Thoracic aorta (tissue), 2 donors: ENCODE data around the gene CCDC183. TPM values are rescaled to one million over a fixed set of nuclear protein-coding genes. Genes with fewer than 3 reads are reported as not detected.
"Not testable (repeated sequence)": the region's sequence is repeated elsewhere in the genome, so short reads cannot be mapped to it uniquely, and the experiment has no call there.

ENCODE experiments used
- ATAC-seq: fragments of 150-250 bp; one replicate; pipeline ENCODE4 v1.8.0; 2017; ENCODE audit warnings: low read depth; ENCODE audit not compliant: insufficient number of reproducible peaks, low FRiP score
- DNase-seq: peaks from one replicate; pipeline ENCODE4 v3.0.0-alpha.2; 2020; ENCODE audit warnings: low spot score
- H3K27ac ChIP-seq, 2 donors: fragments of 200-600 bp; sonication (generic); 1 replicate in 1 of 2; 2 replicates in 1 of 2; pipeline ENCODE4 v1.5.1; 2016; ENCODE audit warnings: mild to moderate bottlenecking in 2 of 2, moderate library complexity in 2 of 2
- H3K27me3 ChIP-seq: fragments of 200-600 bp; sonication (generic); replicated peaks from 2 replicates; pipeline ENCODE4 v1.6.0; 2016; ENCODE audit warnings: mild to moderate bottlenecking; ENCODE audit not compliant: insufficient read depth
- H3K36me3 ChIP-seq: fragments of 200-600 bp; sonication (generic); one replicate; pipeline ENCODE4 v1.5.1; 2016
- H3K4me1 ChIP-seq, 2 donors: fragments of 200-600 bp; sonication (generic); 1 replicate in 1 of 2; 2 replicates in 1 of 2; pipeline versions ENCODE4 v1.5.1 to v1.6.0; 2016; ENCODE audit warnings: low read depth in 2 of 2, mild to moderate bottlenecking in 1 of 2; ENCODE audit not compliant: control insufficient read depth in 1 of 2
- H3K4me3 ChIP-seq: fragments of 200-600 bp; sonication (generic); 2 replicates; pipeline ENCODE4 v1.5.1; 2016; ENCODE audit warnings: mild to moderate bottlenecking
- H3K9me3 ChIP-seq: fragments of 200-600 bp; sonication (generic); 2 replicates; pipeline ENCODE4 v1.5.1; 2016
- CTCF ChIP-seq: fragments of 200-600 bp; sonication (generic); IDR thresholded peaks from one replicate; pipeline ENCODE4 v1.5.1; 2019; ENCODE audit warnings: antibody characterized with exemption
- total RNA-seq, 2 donors: library from RNA; depleted of rRNA; stranded (reverse); fragments of >200 nt; gene quantifications; one replicate each; pipeline versions ENCODE4 v1.1.0 to v1.2.3, GENCODE V29; 2016

The CCDC183 gene
- total RNA-seq, 2 donors from 2014 or later, result 0.68 to 0.71 TPM

GRCh38 chr9:136777359-136777758 lies 18.8 kb upstream of the CCDC183 start:
- ATAC-seq, result no peak

GRCh38 chr9:136779808-136780207 lies 16.3 kb upstream of the CCDC183 start:
- no peaks in the 10 kb centered on the region for H3K36me3 ChIP-seq
- no peak for ATAC-seq

More at GRCh38 chr9:136777359-136777758, 18.8 kb upstream of the CCDC183 start:
- no peak for DNase-seq
- Histone ChIP-seq H3K4me3 (no peak overlapping the region), H3K9me3 (peaks cover 6% of the 10 kb centered on the region), H3K27me3 (no peaks in the 10 kb centered on the region), H3K36me3 (no peaks in the 10 kb centered on the region), H3K4me1 (no peaks in the 10 kb centered on the region), H3K27ac (no peak overlapping the region)
- no peak for TF ChIP-seq CTCF

GRCh38 chr9:136782452-136782851 lies 13.7 kb upstream of the CCDC183 start:
- H3K27ac ChIP-seq, result no peak overlapping the region
- H3K36me3 ChIP-seq, result no peaks in the 10 kb centered on the region
- TF ChIP-seq CTCF, result no peak
- no peaks in the 10 kb centered on the region for H3K4me1 ChIP-seq
- ATAC-seq (no peak), DNase-seq (no peak)
- H3K9me3 ChIP-seq, result no peaks in the 10 kb centered on the region
- no peaks in the 10 kb centered on the region for H3K27me3 ChIP-seq
- no peak overlapping the region for H3K4me3 ChIP-seq

More at GRCh38 chr9:136779808-136780207, 16.3 kb upstream of the CCDC183 start:
- Histone ChIP-seq H3K4me3 (no peak overlapping the region), H3K9me3 (no peaks in the 10 kb centered on the region), H3K27me3 (no peaks in the 10 kb centered on the region), H3K4me1 (no peaks in the 10 kb centered on the region), H3K27ac (no peak overlapping the region)
- TF ChIP-seq CTCF, result no peak
- DNase-seq, result no peak

- Histone ChIP-seq H3K4me3 (no peak overlapping the region), H3K36me3 (no peaks in the 10 kb centered on the region), H3K9me3 (no peaks in the 10 kb centered on the region), H3K4me1 (no peaks in the 10 kb centered on the region), H3K27me3 (no peaks in the 10 kb centered on the region), H3K27ac (no peak overlapping the region)
- ATAC-seq (no peak), DNase-seq (no peak)
- TF ChIP-seq CTCF, result peak; percentile 53
Observed at GRCh38 chr9:136784249-136784996, 11.7 kb upstream of the CCDC183 start.

GRCh38 chr9:136784997-136785361 lies 11.2 kb upstream of the CCDC183 start:
- Histone ChIP-seq H3K27me3 (no peaks in the 10 kb centered on the region), H3K27ac (no peak overlapping the region), H3K36me3 (no peaks in the 10 kb centered on the region), H3K4me3 (no peak overlapping the region), H3K4me1 (no peaks in the 10 kb centered on the region), H3K9me3 (no peaks in the 10 kb centered on the region)
- TF ChIP-seq CTCF, result no peak
- DNase-seq (no peak), ATAC-seq (no peak)

- not testable (repeated sequence) for H3K27ac ChIP-seq, H3K4me3 ChIP-seq, H3K36me3 ChIP-seq, H3K4me1 ChIP-seq, ATAC-seq, DNase-seq, H3K9me3 ChIP-seq, H3K27me3 ChIP-seq
Observed at GRCh38 chr9:136785565-136786355, 10.4 kb upstream of the CCDC183 start.
